GM12878 (cell line): ENCODE measurements around the gene NFIX.

ENCODE experiments used
- CHD2 ChIP-seq: IDR thresholded peaks from 2 replicates; pipeline ENCODE4 v1.6.1; 2011; ENCODE audit warnings: low read depth, low read length, improper control_type of control experiment, borderline replicate concordance
- EGR1 ChIP-seq, 2 experiments: IDR thresholded peaks; 1 replicate in 1 of 2; 2 replicates in 1 of 2; pipeline ENCODE4 v1.6.1; 2011 to 2012; ENCODE audit warnings: low read depth in 2 of 2, low read length in 2 of 2, borderline replicate concordance in 1 of 2, mild to moderate bottlenecking in 1 of 2, moderate library complexity in 1 of 2
- GABPA ChIP-seq: IDR thresholded peaks from 2 replicates; pipeline ENCODE4 v1.6.1; 2014; ENCODE audit warnings: antibody characterized with exemption, low read depth, mild to moderate bottlenecking, inconsistent platforms
- PAX5 ChIP-seq: IDR thresholded peaks from 2 replicates; pipeline ENCODE4 v1.6.1; 2011; ENCODE audit warnings: low read depth, low read length, borderline replicate concordance
- POLR2A ChIP-seq: IDR thresholded peaks from 2 replicates; pipeline ENCODE4 v1.6.1; 2011; ENCODE audit warnings: low read depth, mild to moderate bottlenecking, low read length
- POLR2AphosphoS2 ChIP-seq: IDR thresholded peaks from 2 replicates; pipeline ENCODE4 v1.6.1; 2011; ENCODE audit warnings: low read depth, mild to moderate bottlenecking, low read length, improper control_type of control experiment, moderate library complexity
- RAD21 ChIP-seq: IDR thresholded peaks from 2 replicates; pipeline ENCODE4 v1.6.1; 2011; ENCODE audit warnings: mild to moderate bottlenecking, low read depth, low read length, moderate library complexity; ENCODE audit not compliant: insufficient read depth
- RFX5 ChIP-seq: IDR thresholded peaks from 2 replicates; pipeline ENCODE4 v1.6.1; 2011; ENCODE audit warnings: low read depth, low read length, improper control_type of control experiment
- YBX1 ChIP-seq: fragments of 450-650 bp; IDR thresholded peaks from 2 replicates; pipeline ENCODE4 v1.6.1; 2016; ENCODE audit warnings: antibody characterized with exemption
- ZNF274 ChIP-seq: IDR thresholded peaks from one replicate; pipeline ENCODE4 v1.8.0; 2011; ENCODE audit not compliant: insufficient read length, insufficient read depth
- TF ChIP-seq, protein P1 (sequence below): IDR thresholded peaks from 2 replicates; pipeline ENCODE4 v1.6.1; 2011; ENCODE audit warnings: low read depth, low read length, improper control_type of control experiment, borderline replicate concordance

DNA sequence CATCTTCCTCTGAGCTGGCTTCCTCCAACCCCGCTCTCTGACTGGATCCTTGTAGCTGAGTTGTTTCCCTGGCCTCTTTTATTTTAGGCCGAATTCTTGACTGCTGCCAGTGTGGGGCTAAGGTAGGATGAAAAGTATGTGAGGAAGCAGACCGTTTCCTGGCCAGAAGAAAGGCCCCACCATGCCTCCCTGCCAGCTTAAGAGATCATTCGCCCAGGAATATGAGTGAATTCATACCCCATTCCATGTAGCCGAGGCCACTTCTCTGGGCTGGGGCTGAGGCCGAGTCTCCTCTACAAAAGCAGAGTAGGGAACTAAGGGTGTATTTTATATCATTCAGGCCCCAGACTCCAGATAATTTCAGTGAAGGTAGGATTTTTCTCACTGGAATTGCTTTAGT lies 32.3 kb downstream of the NFIX start:
- TF ChIP-seq ZNF274 (no peak), POLR2AphosphoS2 (no peak), CHD2 (no peak), PAX5 (no peak), POLR2A (no peak), YBX1 (no peak), EGR1 (IDR thresholded peaks at IDR 0.05; ENCODE audit: borderline replicate concordance in 1 of 2, low read depth in 2 of 2, low read length in 2 of 2) (no peak), GABPA (no peak), RAD21 (no peak), RFX5 (no peak)
- TF ChIP-seq, protein P1, sequence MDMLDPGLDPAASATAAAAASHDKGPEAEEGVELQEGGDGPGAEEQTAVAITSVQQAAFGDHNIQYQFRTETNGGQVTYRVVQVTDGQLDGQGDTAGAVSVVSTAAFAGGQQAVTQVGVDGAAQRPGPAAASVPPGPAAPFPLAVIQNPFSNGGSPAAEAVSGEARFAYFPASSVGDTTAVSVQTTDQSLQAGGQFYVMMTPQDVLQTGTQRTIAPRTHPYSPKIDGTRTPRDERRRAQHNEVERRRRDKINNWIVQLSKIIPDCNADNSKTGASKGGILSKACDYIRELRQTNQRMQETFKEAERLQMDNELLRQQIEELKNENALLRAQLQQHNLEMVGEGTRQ = no peak
